NCI-H748 (cell line): ENCODE data around the gene WDFY4.

Source experiments
- DNase-seq: peaks from one replicate; lab custom pipeline; 2025; ENCODE audit not compliant: unreplicated experiment; lab: John Stamatoyannopoulos, UW

WDFY4 gene

GRCh38 chr10:49008091-49008490 is 323.4 kb downstream of the WDFY4 start:
- no peak for DNase-seq

DNA sequence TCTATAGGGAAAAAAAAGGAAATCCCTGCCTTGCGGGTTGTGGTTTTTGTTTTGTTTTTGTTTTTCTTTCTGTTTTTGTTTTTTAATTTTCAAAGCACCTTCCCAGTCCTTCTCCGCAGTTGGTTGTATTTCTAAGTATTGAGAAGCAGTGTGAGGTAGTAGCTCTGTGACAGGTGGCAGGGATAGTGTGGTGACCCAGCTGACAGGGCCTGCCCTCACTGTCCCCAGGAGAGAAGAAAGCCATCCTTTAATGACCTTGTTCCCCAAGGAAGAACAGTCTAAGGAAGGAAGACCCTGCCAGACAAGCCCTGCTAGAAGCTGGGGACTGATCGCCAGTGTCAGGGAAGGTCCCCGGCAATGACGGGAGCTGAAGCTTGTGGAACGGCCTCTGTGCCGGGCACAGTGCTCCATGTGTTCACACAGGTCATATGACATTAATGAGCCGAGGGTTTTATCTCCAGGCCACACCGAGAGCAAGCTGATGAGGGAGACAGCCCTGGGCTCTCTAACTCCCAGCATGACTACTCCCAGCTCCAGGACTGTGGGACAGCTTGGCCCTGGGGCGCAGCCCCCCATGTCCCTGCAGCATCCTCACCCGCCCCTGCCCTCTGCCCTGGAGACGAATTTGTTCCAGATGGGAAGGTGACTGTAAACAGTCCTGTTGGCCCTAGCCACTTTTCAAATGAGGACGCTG is 324.0 kb downstream of the WDFY4 start:
- DNase-seq = no peak

DNA sequence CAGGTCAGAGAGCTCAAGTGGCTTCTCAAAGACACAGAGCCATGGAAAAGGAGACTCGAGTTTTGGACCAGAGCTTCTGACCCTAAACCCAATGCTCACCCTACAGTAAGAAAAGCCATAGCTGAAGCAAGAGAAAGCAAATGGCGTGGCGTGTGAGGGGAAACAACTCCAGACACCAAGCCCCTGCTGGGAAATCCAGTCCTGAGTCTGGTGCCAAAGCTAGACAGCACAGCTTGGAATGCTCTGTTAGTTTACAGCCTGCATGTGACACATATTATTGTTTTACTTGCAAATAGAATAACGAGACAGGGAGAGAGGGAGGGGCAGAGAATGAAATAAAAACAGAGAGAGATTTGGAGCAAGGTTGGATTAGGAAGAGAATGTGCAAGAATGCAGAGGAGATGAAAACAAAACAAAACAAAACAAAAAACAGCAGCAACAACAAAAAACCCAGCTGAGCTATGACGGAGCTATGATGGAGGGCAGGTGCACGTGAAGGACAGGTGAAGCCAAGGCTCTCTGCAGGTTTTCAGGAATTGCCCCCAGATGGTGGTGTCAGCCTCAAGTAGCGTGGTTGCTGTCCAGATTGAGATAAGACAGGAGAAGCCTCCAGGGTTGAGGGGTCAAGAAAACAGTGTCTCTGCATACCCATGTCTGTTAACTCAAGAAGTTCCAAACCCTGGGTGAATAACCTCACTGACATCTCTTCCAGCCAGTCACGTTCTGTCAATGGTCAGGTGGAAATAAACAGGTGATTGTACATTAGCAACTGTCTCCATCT is 324.7 kb downstream of the WDFY4 start:
- no peak for DNase-seq

- DNase-seq = no peak
Observed at GRCh38 chr10:49010295-49010694, 325.6 kb downstream of the WDFY4 start.

GRCh38 chr10:49010865-49011264 is 326.2 kb downstream of the WDFY4 start:
- no peak for DNase-seq

DNA sequence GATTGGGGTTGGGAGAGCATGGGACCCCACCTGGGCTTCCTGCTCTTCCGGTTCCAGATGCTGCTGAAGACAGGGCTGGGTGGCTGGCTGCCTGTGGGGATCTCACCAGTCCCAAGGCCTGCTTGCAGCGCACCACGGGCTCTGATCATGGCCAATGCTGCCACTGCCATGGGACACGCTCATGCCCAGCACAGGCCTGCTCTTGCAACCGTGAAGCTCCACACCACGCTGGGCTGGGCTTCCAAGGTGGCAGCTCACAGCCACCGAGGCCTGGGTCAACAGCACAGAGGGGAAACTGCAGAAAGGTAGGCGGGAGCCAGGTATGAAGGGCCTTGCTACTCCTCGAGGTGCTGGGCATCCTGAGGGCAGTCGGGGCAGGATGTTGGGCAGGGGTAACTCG is 327.1 kb downstream of the WDFY4 start:
- DNase-seq = no peak

GRCh38 chr10:49012603-49013002 is 327.9 kb downstream of the WDFY4 start:
- no peak for DNase-seq

- DNase-seq = no peak
Observed at GRCh38 chr10:49015700-49016099, 331.0 kb downstream of the WDFY4 start.

DNA sequence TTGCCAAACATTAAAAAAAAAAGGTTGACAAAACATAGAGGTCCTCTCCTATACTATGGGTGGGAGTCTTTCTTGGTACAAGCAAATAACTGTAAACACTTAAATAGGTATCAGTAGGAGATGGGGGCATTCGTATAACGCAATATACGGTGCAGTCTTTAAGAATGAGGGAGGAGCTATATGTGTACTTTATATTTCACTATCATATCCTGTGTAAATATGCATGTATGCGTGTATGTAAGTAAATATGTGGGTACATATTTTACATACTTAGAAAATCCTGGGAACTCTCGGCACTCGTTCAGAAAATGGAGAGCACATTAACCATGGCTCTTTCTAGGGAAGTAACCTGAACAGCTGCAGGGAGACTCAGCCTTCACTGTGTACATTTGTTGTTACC is 337.0 kb downstream of the WDFY4 start:
- no peak for DNase-seq

- no peak for DNase-seq
Observed at GRCh38 chr10:49023071-49023470, 338.4 kb downstream of the WDFY4 start.

DNA sequence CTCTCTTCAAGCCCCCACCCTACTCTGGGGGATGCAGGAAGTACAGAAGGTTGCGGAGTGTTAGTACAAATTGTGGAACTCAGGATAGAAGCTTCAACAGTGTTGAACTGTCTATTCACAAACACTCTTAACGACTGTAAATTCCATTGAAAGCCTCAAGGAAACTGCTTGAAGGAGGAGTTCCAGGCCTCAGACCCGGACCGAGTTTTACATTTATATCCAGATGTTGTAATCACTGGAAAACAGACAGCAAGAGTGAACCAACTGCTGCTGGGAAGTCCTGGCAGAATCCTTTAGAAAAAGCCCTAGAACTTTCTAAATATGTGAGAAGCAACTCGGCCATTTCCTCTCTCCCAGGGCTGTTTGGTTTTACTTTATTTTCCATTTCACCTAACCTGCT is 339.1 kb downstream of the WDFY4 start:
- DNase-seq = no peak

GRCh38 chr10:49024484-49024883 is 339.8 kb downstream of the WDFY4 start:
- DNase-seq = no peak

GRCh38 chr10:49025347-49025983 is 340.8 kb downstream of the WDFY4 start:
- DNase-seq = no peak

DNA sequence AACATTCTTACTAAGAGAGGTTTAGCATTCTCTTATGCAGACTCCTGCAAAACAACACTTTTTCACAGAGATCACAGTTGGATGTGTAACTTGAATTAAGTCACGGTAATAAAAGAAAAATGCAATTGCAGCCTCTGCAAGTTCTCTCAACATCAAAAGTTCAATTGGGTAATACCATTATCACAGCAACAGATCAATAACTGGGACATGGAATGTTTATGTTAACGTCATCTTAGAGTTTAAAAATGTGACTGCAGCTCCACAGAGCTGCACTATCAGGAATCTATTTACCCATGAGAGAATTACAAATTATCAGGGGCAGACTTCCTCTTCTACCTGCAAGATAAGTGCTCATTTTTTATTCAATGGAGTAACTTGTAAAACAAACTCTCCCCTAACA is 344.0 kb downstream of the WDFY4 start:
- no peak for DNase-seq

- no peak for DNase-seq
Observed at GRCh38 chr10:49029666-49030065, 345.0 kb downstream of the WDFY4 start.
